SHP77 treated with DMSO at 0.1 percent for 48 hours (cell line): Measurements from ENCODE around the gene HAND2.

Experiments used
- DNase-seq: peaks from one replicate; lab custom pipeline; 2025; lab: John Stamatoyannopoulos, UW

Gene HAND2

GRCh38 chr4:173529477-173530325 is at the start of gene HAND2:
HAND2 (minus strand) TSS chr4:173530229; CDS start chr4:173529289, 940 bp downstream.
- no peak for DNase-seq

- no peak for DNase-seq
These were observed 48.9 kb upstream of the HAND2 start for GRCh38 chr4:173578956-173579355.

GRCh38 chr4:173577963-173578362 is 47.9 kb upstream of the HAND2 start:
- DNase-seq: no peak

GRCh38 chr4:173575482-173576152 is 45.6 kb upstream of the HAND2 start:
- DNase-seq: no peak

- DNase-seq: no peak
These were observed 43.7 kb upstream of the HAND2 start for GRCh38 chr4:173573725-173574124.

- no peak for DNase-seq
These were observed 43.3 kb upstream of the HAND2 start for GRCh38 chr4:173573286-173573685.

GRCh38 chr4:173572493-173573129 is 42.6 kb upstream of the HAND2 start:
- DNase-seq: no peak

GRCh38 chr4:173571620-173572019 is 41.6 kb upstream of the HAND2 start:
- DNase-seq: no peak

GRCh38 chr4:173565281-173565680 is 35.3 kb upstream of the HAND2 start:
- no peak for DNase-seq

- no peak for DNase-seq
These were observed 34.4 kb upstream of the HAND2 start for GRCh38 chr4:173564461-173564860.

GRCh38 chr4:173560896-173561295 is 30.9 kb upstream of the HAND2 start:
- no peak for DNase-seq

- DNase-seq: no peak
These were observed 26.5 kb upstream of the HAND2 start for GRCh38 chr4:173556398-173557131.

GRCh38 chr4:173547889-173548288 is 17.9 kb upstream of the HAND2 start:
- peak; percentile 2 for DNase-seq

GRCh38 chr4:173546776-173547175 is 16.7 kb upstream of the HAND2 start:
- DNase-seq: no peak

- no peak for DNase-seq
These were observed 15.4 kb upstream of the HAND2 start for GRCh38 chr4:173545440-173545839.

GRCh38 chr4:173543266-173543665 is 13.2 kb upstream of the HAND2 start:
- DNase-seq: no peak

- no peak for DNase-seq
These were observed 10.0 kb upstream of the HAND2 start for GRCh38 chr4:173539986-173540385.

GRCh38 chr4:173538909-173539445 is 8.9 kb upstream of the HAND2 start:
- DNase-seq: peak; percentile 7

- DNase-seq: no peak
These were observed 8.3 kb upstream of the HAND2 start for GRCh38 chr4:173538148-173538908.

- DNase-seq: no peak
These were observed 7.7 kb upstream of the HAND2 start for GRCh38 chr4:173537613-173538147.
